Endodermal cell (in vitro differentiated cells): Measurements from ENCODE around the gene FURIN. TPM values are rescaled to one million over a fixed set of nuclear protein-coding genes. Genes with fewer than 3 reads are reported as not detected.

Source experiments
- DNase-seq: peaks from one replicate; pipeline ENCODE4 v3.0.0-alpha.2; 2017
- H3K27ac ChIP-seq: 2 replicates; pipeline ENCODE4 v1.5.1; 2013; ENCODE audit warnings: mild to moderate bottlenecking, low read depth, low read length, moderate library complexity
- H3K27me3 ChIP-seq: 2 replicates; pipeline ENCODE4 v1.6.1; 2013; ENCODE audit warnings: mild to moderate bottlenecking, low read length, moderate library complexity; ENCODE audit not compliant: insufficient read depth, control insufficient read depth, poor library complexity, severe bottlenecking
- H3K36me3 ChIP-seq: 2 replicates; pipeline ENCODE4 v1.7.0; 2013; ENCODE audit warnings: mild to moderate bottlenecking, low read length, moderate library complexity; ENCODE audit not compliant: control insufficient read depth, insufficient read depth
- H3K4me1 ChIP-seq: one replicate; pipeline ENCODE4 v1.7.0; 2013; ENCODE audit warnings: low read length; ENCODE audit not compliant: control insufficient read depth, insufficient read depth
- H3K4me3 ChIP-seq: 2 replicates; pipeline ENCODE4 v1.5.1; 2013; ENCODE audit warnings: mild to moderate bottlenecking, low read length, moderate library complexity
- H3K9ac ChIP-seq: 2 replicates; pipeline ENCODE4 v1.6.1; 2013; ENCODE audit warnings: mild to moderate bottlenecking, low read length, moderate library complexity; ENCODE audit not compliant: poor library complexity, severe bottlenecking; ENCODE audit errors: extremely low read depth
- H3K9me3 ChIP-seq: 2 replicates; pipeline ENCODE4 v1.6.1; 2013; ENCODE audit warnings: mild to moderate bottlenecking, low read length, moderate library complexity; ENCODE audit not compliant: control insufficient read depth
- H3K27ac Mint-ChIP-seq: 2 replicates; pipeline ENCODE4 v1.8.0; 2020; ENCODE audit warnings: mixed read lengths
- H3K27me3 Mint-ChIP-seq: 2 replicates; pipeline ENCODE4 v1.8.0; 2021; ENCODE audit warnings: mild to moderate bottlenecking, mixed read lengths; ENCODE audit not compliant: insufficient read depth
- H3K36me3 Mint-ChIP-seq: 2 replicates; pipeline ENCODE4 v1.8.0; 2020; ENCODE audit warnings: low read depth, mixed read lengths
- H3K4me1 Mint-ChIP-seq: 2 replicates; pipeline ENCODE4 v1.8.0; 2020; ENCODE audit warnings: mixed read lengths
- H3K4me3 Mint-ChIP-seq: 2 replicates; pipeline ENCODE4 v1.8.0; 2020; ENCODE audit warnings: mild to moderate bottlenecking, moderate library complexity, mixed read lengths
- H3K9me3 Mint-ChIP-seq: 2 replicates; pipeline ENCODE4 v1.8.0; 2020; ENCODE audit warnings: mild to moderate bottlenecking, mixed read lengths
- CTCF ChIP-seq: fragments of 200-600 bp; sonication (generic); conservative IDR thresholded peaks from 2 replicates; pipeline ENCODE4 v1.5.0; 2021; ENCODE audit warnings: antibody characterized with exemption, mild to moderate bottlenecking
- WGBS, 2 experiments: methylation state at CpG; one replicate each; pipeline versions ENCODE4 v1.1.5 to v1.1.7; 2013; ENCODE audit warnings: missing lambda C conversion rate in 2 of 2, mixed read lengths in 1 of 2; ENCODE audit not compliant: insufficient coverage in 1 of 2, insufficient read length in 1 of 2; 5-methylcytosine and 5-hydroxymethylcytosine counted together
- total RNA-seq, 2 donors: library from RNA; stranded (reverse); fragmentation: NEBNext Ultra II Directional in 1 of 2; extraction: Animal tissue kit (Norgen Biotek cat#: 25700) in 1 of 2; gene quantifications; 2 replicates in 1 of 2; 3 replicates in 1 of 2; pipeline ENCODE4 v1.2.1, GENCODE V29; 2021

Gene FURIN
- total RNA-seq, 2 donors from 2014 or later, result 96.3 to 108 TPM

GRCh38 chr15:90914305-90915080 is 46.1 kb downstream of the FURIN start:
- H3K4me3 Mint-ChIP-seq, result no peak overlapping the region
- no peaks in the 10 kb centered on the region for H3K4me1 Mint-ChIP-seq
- Histone ChIP-seq H3K4me3 (no peak overlapping the region), H3K27me3 (no peaks in the 10 kb centered on the region), H3K36me3 (peaks cover 51% of the 10 kb centered on the region), H3K27ac (no peak overlapping the region), H3K9me3 (no peaks in the 10 kb centered on the region), H3K4me1 (no peaks in the 10 kb centered on the region), H3K9ac (no peak overlapping the region)
- no peaks in the 10 kb centered on the region for H3K9me3 Mint-ChIP-seq
- TF ChIP-seq CTCF, result no peak
- no peak for DNase-seq
- peaks cover 36% of the 10 kb centered on the region for H3K36me3 Mint-ChIP-seq
- 94% methylated on average over 11 to 22 of the region's 22 CpGs for WGBS, 2 experiments
- no peak overlapping the region for H3K27ac Mint-ChIP-seq
- no peaks in the 10 kb centered on the region for H3K27me3 Mint-ChIP-seq

DNA sequence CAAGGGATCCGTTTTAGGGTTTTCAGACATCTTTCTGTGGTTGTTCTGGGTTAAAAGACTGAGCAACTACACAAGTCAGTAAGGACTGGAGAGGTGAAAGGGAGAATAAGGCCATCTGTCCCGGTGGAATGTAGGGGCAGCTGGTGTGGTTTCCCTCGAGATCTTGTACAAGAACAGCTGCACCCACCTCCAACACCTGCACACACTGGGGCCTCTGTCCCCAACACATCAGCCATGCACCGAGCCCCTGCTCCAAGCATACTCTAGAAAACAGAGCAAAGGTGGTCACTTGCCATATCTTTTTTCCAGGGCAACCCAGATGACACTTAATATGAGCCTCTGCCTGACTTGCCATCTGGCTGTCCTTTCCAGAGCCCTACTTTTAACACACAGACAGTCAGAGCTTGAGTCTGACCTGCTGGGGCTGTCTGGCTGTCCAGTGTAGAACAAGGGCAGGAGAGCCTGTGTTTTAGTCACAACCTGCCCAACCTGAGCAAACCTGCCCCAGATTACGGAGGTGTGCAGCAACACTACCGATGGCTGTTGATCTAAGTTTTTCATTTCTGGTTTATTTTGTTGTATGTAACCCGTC is 46.9 kb downstream of the FURIN start:
- peak overlapping the region; percentile 75 for H3K27ac Mint-ChIP-seq
- no peaks in the 10 kb centered on the region for H3K27me3 ChIP-seq
- H3K9me3 ChIP-seq, result no peaks in the 10 kb centered on the region
- H3K4me1 ChIP-seq, result no peaks in the 10 kb centered on the region
- H3K27me3 Mint-ChIP-seq, result no peaks in the 10 kb centered on the region
- DNase-seq, result no peak
- H3K4me1 Mint-ChIP-seq, result no peaks in the 10 kb centered on the region
- peaks cover 41% of the 10 kb centered on the region for H3K36me3 Mint-ChIP-seq
- 91 to 94% methylated on average over 5 to 7 of the region's 7 CpGs for WGBS, 2 experiments
- H3K27ac ChIP-seq, result no peak overlapping the region
- TF ChIP-seq CTCF, result no peak
- H3K4me3 Mint-ChIP-seq, result no peak overlapping the region
- H3K9me3 Mint-ChIP-seq, result no peaks in the 10 kb centered on the region
- H3K36me3 ChIP-seq, result peaks cover 53% of the 10 kb centered on the region
- H3K4me3 ChIP-seq, result no peak overlapping the region
- H3K9ac ChIP-seq, result no peak overlapping the region

GRCh38 chr15:90915808-90916440 is 47.5 kb downstream of the FURIN start:
- no peaks in the 10 kb centered on the region for H3K9me3 Mint-ChIP-seq
- peak overlapping the region; percentile 75 for H3K27ac Mint-ChIP-seq
- H3K9me3 ChIP-seq, result no peaks in the 10 kb centered on the region
- no peak overlapping the region for H3K9ac ChIP-seq
- no peak overlapping the region for H3K27ac ChIP-seq
- H3K4me1 ChIP-seq, result no peaks in the 10 kb centered on the region
- TF ChIP-seq CTCF, result no peak
- H3K36me3 Mint-ChIP-seq, result peaks cover 40% of the 10 kb centered on the region
- no peak overlapping the region for H3K4me3 Mint-ChIP-seq
- H3K36me3 ChIP-seq, result peaks cover 55% of the 10 kb centered on the region
- no peak for DNase-seq
- no peaks in the 10 kb centered on the region for H3K27me3 ChIP-seq
- no peak overlapping the region for H3K4me3 ChIP-seq
- no peaks in the 10 kb centered on the region for H3K27me3 Mint-ChIP-seq
- no peaks in the 10 kb centered on the region for H3K4me1 Mint-ChIP-seq
- WGBS, 2 experiments, result 72 to 90% methylated on average over 16 to 25 of the region's 25 CpGs
